Upper lobe of left lung (tissue), 4 donors: ENCODE measurements around the gene ARHGAP26.

ENCODE experiments used
- CTCF ChIP-seq, 6 experiments: fragments of 450-650 bp in 4 of 6; fragments of 200-600 bp in 2 of 6; sonication (generic) in 2 of 6; IDR thresholded peaks; one replicate each; pipeline ENCODE4 v1.5.1; 2016 to 2019; ENCODE audit warnings: antibody characterized with exemption in 6 of 6
- POLR2A ChIP-seq, 4 donors: fragments of 450-650 bp; IDR thresholded peaks; one replicate each; pipeline ENCODE4 v1.5.1; 2016 to 2017; ENCODE audit warnings: antibody characterized with exemption in 4 of 4, mild to moderate bottlenecking in 2 of 4

- TF ChIP-seq CTCF (IDR thresholded peaks at IDR 0.05) (no peak), POLR2A (IDR thresholded peaks at IDR 0.05) (no peak)
These were observed 30.8 kb downstream of the ARHGAP26 start for GRCh38 chr5:142800776-142801494.
